Measurements from ENCODE around the gene SNED1.

The SNED1 gene

GRCh38 chr2:241000831-241001321 is 2.5 kb downstream of the SNED1 start:
- peaks cover 36% of the 10 kb centered on the region for H3K27me3 Mint-ChIP-seq (ENCODE audit: low read depth)
- H3K36me3 Mint-ChIP-seq (ENCODE audit: low read depth) = peaks cover 15% of the 10 kb centered on the region
- H3K27ac Mint-ChIP-seq = no peak overlapping the region
- peaks cover 19% of the 10 kb centered on the region for H3K9me3 Mint-ChIP-seq
- no peak overlapping the region for H3K4me3 Mint-ChIP-seq
- H3K4me1 Mint-ChIP-seq (ENCODE audit: low read depth) = peaks cover 13% of the 10 kb centered on the region

DNA sequence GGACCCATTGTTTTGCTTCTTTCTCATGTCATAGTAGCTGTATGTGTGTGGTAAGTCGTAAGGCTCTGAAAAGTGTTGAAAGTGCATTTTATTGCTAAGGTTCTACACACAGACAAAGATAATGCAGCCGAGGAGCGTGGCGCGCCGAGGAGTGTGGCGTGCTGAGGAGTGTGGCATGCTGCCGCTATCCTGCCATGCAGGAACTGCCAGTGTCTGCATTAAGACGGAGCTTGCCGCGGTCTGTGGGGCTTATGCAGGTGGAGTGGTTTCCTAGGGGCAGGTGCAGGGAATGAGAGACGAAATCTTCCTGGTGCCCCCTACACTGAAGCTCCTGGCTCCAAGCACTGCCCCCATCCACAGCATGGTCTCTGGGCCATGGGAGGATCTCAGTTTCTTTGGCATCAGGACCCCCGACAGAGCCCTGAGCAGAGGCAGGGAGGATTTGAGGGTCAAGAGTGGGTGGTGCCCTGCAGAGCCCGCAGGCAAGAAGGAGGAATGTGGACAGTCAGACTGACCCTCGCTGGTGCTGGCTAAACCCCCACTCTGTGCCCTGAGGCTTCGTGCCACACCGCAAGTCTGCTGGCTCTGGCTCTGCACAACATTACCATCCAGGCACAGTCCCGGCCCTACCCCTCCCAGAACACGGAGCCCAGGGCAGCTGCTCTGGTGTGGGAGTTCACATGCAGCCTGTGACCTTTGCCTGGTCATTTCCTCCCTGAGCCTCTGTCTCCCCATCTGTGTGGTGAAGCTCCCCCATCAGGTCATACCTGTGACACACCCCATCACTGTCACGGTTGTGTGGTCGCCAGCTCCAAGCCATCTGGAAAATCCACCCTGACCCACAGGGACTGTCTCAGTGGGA is 3.2 kb downstream of the SNED1 start:
- Mint-ChIP-seq H3K4me3 (no peak overlapping the region), H3K4me1 (ENCODE audit: low read depth) (peaks cover 15% of the 10 kb centered on the region), H3K27me3 (ENCODE audit: low read depth) (peaks cover 43% of the 10 kb centered on the region), H3K9me3 (peaks cover 23% of the 10 kb centered on the region), H3K36me3 (ENCODE audit: low read depth) (peaks cover 18% of the 10 kb centered on the region), H3K27ac (no peak overlapping the region)

- peaks cover 43% of the 10 kb centered on the region for H3K27me3 Mint-ChIP-seq (ENCODE audit: low read depth)
- peaks cover 18% of the 10 kb centered on the region for H3K36me3 Mint-ChIP-seq (ENCODE audit: low read depth)
- H3K27ac Mint-ChIP-seq = no peak overlapping the region
- H3K4me3 Mint-ChIP-seq = no peak overlapping the region
- H3K4me1 Mint-ChIP-seq (ENCODE audit: low read depth) = peaks cover 14% of the 10 kb centered on the region
- peaks cover 23% of the 10 kb centered on the region for H3K9me3 Mint-ChIP-seq
Observed at GRCh38 chr2:241002275-241003046, 4.0 kb downstream of the SNED1 start.

- peaks cover 23% of the 10 kb centered on the region for H3K9me3 Mint-ChIP-seq
- peaks cover 18% of the 10 kb centered on the region for H3K36me3 Mint-ChIP-seq (ENCODE audit: low read depth)
- no peak overlapping the region for H3K4me3 Mint-ChIP-seq
- H3K4me1 Mint-ChIP-seq (ENCODE audit: low read depth) = peaks cover 12% of the 10 kb centered on the region
- H3K27me3 Mint-ChIP-seq (ENCODE audit: low read depth) = peaks cover 42% of the 10 kb centered on the region
- no peak overlapping the region for H3K27ac Mint-ChIP-seq
Observed at GRCh38 chr2:241003047-241003360, 4.6 kb downstream of the SNED1 start.

DNA sequence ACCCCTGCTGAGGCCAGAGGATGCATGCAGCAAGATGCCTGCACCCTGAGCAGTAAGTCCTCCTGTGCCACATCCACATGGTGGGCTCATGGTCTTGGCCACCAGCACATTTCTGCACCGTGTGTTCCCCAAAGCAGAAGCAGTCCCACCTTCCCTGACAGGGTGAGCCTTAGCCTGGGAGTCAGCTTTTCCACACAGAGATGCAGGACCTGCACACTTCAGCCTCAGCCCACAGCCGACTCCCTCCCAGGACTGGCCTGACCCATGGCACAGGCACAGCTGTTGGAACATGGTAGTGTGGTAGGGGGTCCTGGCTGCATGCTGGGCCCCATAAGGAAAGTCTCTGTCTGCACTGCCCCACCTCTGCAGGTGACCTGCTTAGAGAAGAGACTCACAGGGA is 5.0 kb downstream of the SNED1 start:
- Mint-ChIP-seq H3K36me3 (ENCODE audit: low read depth) (peaks cover 18% of the 10 kb centered on the region), H3K27me3 (ENCODE audit: low read depth) (peaks cover 42% of the 10 kb centered on the region), H3K4me1 (ENCODE audit: low read depth) (peaks cover 12% of the 10 kb centered on the region), H3K4me3 (no peak overlapping the region), H3K9me3 (peaks cover 23% of the 10 kb centered on the region), H3K27ac (no peak overlapping the region)

- Mint-ChIP-seq H3K4me3 (no peak overlapping the region), H3K27ac (no peak overlapping the region), H3K27me3 (ENCODE audit: low read depth) (peaks cover 42% of the 10 kb centered on the region), H3K9me3 (peaks cover 23% of the 10 kb centered on the region), H3K36me3 (ENCODE audit: low read depth) (peaks cover 18% of the 10 kb centered on the region), H3K4me1 (ENCODE audit: low read depth) (peaks cover 15% of the 10 kb centered on the region)
Observed at GRCh38 chr2:241003830-241004564, 5.6 kb downstream of the SNED1 start.

- H3K4me1 Mint-ChIP-seq (ENCODE audit: low read depth) = peaks cover 15% of the 10 kb centered on the region
- no peak overlapping the region for H3K27ac Mint-ChIP-seq
- H3K4me3 Mint-ChIP-seq = no peak overlapping the region
- H3K27me3 Mint-ChIP-seq (ENCODE audit: low read depth) = peaks cover 30% of the 10 kb centered on the region
- peaks cover 16% of the 10 kb centered on the region for H3K36me3 Mint-ChIP-seq (ENCODE audit: low read depth)
- peaks cover 23% of the 10 kb centered on the region for H3K9me3 Mint-ChIP-seq
Observed at GRCh38 chr2:241005569-241005968, 7.2 kb downstream of the SNED1 start.

GRCh38 chr2:241006412-241006811 is 8.0 kb downstream of the SNED1 start:
- H3K4me1 Mint-ChIP-seq (ENCODE audit: low read depth) = peaks cover 15% of the 10 kb centered on the region
- H3K4me3 Mint-ChIP-seq = no peak overlapping the region
- peaks cover 24% of the 10 kb centered on the region for H3K27me3 Mint-ChIP-seq (ENCODE audit: low read depth)
- H3K36me3 Mint-ChIP-seq (ENCODE audit: low read depth) = peaks cover 16% of the 10 kb centered on the region
- no peak overlapping the region for H3K27ac Mint-ChIP-seq
- peaks cover 23% of the 10 kb centered on the region for H3K9me3 Mint-ChIP-seq

GRCh38 chr2:241007111-241007510 is 8.7 kb downstream of the SNED1 start:
- Mint-ChIP-seq H3K9me3 (peaks cover 23% of the 10 kb centered on the region), H3K4me1 (ENCODE audit: low read depth) (peaks cover 15% of the 10 kb centered on the region), H3K4me3 (no peak overlapping the region), H3K36me3 (ENCODE audit: low read depth) (peaks cover 16% of the 10 kb centered on the region), H3K27me3 (ENCODE audit: low read depth) (peaks cover 23% of the 10 kb centered on the region), H3K27ac (no peak overlapping the region)

DNA sequence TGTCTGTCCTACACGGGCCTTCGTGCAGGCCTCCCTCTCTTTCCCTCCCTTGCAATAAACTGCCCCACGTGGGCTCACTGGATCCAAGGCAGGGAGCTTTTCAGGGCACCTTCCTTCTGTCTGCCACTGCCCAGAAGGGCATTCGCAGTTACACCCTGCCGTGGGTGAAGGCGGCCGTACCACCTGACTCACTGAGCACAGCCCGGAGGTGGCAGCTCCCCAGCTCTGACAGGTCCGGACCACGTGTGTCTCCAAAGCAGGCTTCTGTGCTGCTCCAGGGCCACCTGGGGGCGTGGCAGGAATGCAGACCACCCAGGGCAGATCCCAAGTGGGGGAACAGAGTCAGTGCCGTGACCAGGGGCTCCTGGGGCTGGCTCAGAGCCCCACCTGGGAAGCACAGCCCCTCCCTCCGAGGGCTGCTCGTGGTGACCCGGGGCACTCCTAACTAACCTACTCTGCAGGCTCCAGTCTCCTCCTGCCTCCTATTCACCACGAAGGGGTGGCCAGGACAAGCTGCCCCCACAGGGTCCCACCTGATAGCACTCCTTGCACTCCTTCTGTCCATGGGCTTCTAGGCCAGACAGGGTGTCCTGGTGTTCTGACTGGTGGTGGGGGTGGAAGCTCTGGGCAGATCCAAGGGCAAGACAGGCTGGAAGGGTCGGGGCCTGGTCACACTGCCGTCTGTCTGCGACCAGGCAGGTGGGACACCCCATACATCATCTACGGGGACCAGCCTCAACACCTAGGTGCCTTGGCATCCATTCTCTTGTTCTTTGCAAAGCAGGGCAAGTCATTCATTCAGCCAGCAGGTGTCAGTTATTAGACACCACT is 9.7 kb downstream of the SNED1 start:
- no peak overlapping the region for H3K27ac Mint-ChIP-seq
- peaks cover 18% of the 10 kb centered on the region for H3K4me1 Mint-ChIP-seq (ENCODE audit: low read depth)
- H3K36me3 Mint-ChIP-seq (ENCODE audit: low read depth) = peaks cover 16% of the 10 kb centered on the region

GRCh38 chr2:241008711-241009121 is 10.3 kb downstream of the SNED1 start:
- peak overlapping the region; percentile 84 for H3K27ac Mint-ChIP-seq
- H3K4me3 Mint-ChIP-seq = peak overlapping the region; percentile 46
- H3K9me3 Mint-ChIP-seq = peaks cover 19% of the 10 kb centered on the region
- peaks cover 15% of the 10 kb centered on the region for H3K4me1 Mint-ChIP-seq (ENCODE audit: low read depth)
- peaks cover 23% of the 10 kb centered on the region for H3K27me3 Mint-ChIP-seq (ENCODE audit: low read depth)
- H3K36me3 Mint-ChIP-seq (ENCODE audit: low read depth) = peaks cover 12% of the 10 kb centered on the region

More for the DNA sequence above, 9.7 kb downstream of the SNED1 start:
- Mint-ChIP-seq H3K4me3 (no peak overlapping the region), H3K27me3 (ENCODE audit: low read depth) (peaks cover 23% of the 10 kb centered on the region), H3K9me3 (peaks cover 23% of the 10 kb centered on the region)

- Mint-ChIP-seq H3K4me3 (peak overlapping the region; percentile 46), H3K27ac (peak overlapping the region; percentile 84), H3K9me3 (peaks cover 14% of the 10 kb centered on the region), H3K27me3 (ENCODE audit: low read depth) (peaks cover 23% of the 10 kb centered on the region), H3K4me1 (ENCODE audit: low read depth) (peaks cover 13% of the 10 kb centered on the region), H3K36me3 (ENCODE audit: low read depth) (peaks cover 10% of the 10 kb centered on the region)
Observed at GRCh38 chr2:241009191-241009590, 10.8 kb downstream of the SNED1 start.

- Mint-ChIP-seq H3K27ac (peak overlapping the region; percentile 77), H3K27me3 (ENCODE audit: low read depth) (peaks cover 23% of the 10 kb centered on the region), H3K4me1 (ENCODE audit: low read depth) (peaks cover 13% of the 10 kb centered on the region), H3K36me3 (ENCODE audit: low read depth) (peaks cover 10% of the 10 kb centered on the region), H3K9me3 (peaks cover 11% of the 10 kb centered on the region), H3K4me3 (peak overlapping the region; percentile 35)
Observed at GRCh38 chr2:241009601-241010530, 11.4 kb downstream of the SNED1 start.
